Esophagus squamous epithelium (tissue), 5 donors: ENCODE results near the gene NAV2. TPM values are rescaled to one million over a fixed set of nuclear protein-coding genes. Genes with fewer than 3 reads are reported as not detected.

Experiments
- DNase-seq: peaks from one replicate; lab custom pipeline; 2025; lab: John Stamatoyannopoulos, UW
- H3K27ac ChIP-seq, 4 donors: fragments of 200-600 bp; sonication (generic); one replicate each; pipeline ENCODE4 v1.5.1; 2016 to 2019; ENCODE audit warnings: mild to moderate bottlenecking in 1 of 4
- H3K27me3 ChIP-seq, 4 donors: fragments of 200-600 bp; sonication (generic); 1 replicate in 3 of 4; 2 replicates in 1 of 4; pipeline versions ENCODE4 v1.5.1 to v1.6.0; 2017 to 2021; ENCODE audit warnings: antibody characterized with exemption in 1 of 4
- H3K36me3 ChIP-seq, 3 donors: fragments of 200-600 bp; sonication (generic); one replicate each; pipeline ENCODE4 v1.5.1; 2016 to 2019
- H3K4me1 ChIP-seq, 3 donors: fragments of 200-600 bp; sonication (generic); one replicate each; pipeline ENCODE4 v1.5.1; 2017 to 2019
- H3K4me3 ChIP-seq, 4 donors: fragments of 200-600 bp; sonication (generic); 1 replicate in 3 of 4; 2 replicates in 1 of 4; pipeline ENCODE4 v1.5.1; 2016 to 2019; ENCODE audit warnings: mild to moderate bottlenecking in 2 of 4, moderate library complexity in 1 of 4
- H3K9me3 ChIP-seq, 3 donors: fragments of 200-600 bp; sonication (generic); one replicate each; pipeline ENCODE4 v1.5.1; 2016 to 2019
- CTCF ChIP-seq, 6 experiments: fragments of 450-650 bp in 4 of 6; fragments of 200-600 bp in 2 of 6; sonication (generic) in 2 of 6; IDR thresholded peaks; one replicate each; pipeline ENCODE4 v1.5.1; 2016 to 2019; ENCODE audit warnings: antibody characterized with exemption in 6 of 6, mild to moderate bottlenecking in 4 of 6, moderate library complexity in 4 of 6
- POLR2A ChIP-seq, 4 donors: fragments of 450-650 bp; IDR thresholded peaks; one replicate each; pipeline ENCODE4 v1.6.1; 2017; ENCODE audit warnings: antibody characterized with exemption in 4 of 4, mild to moderate bottlenecking in 4 of 4, moderate library complexity in 3 of 4
- WGBS, 2 donors: methylation state at CpG; one replicate each; pipeline ENCODE4 v1.1.5; 2018; 5-methylcytosine and 5-hydroxymethylcytosine counted together
- intact Hi-C: fragments of 100-400 bp; cut with DNase I; formaldehyde crosslinking; loops from one replicate; pipeline ENCODE4 v1.15.0; 2022
- total RNA-seq, 4 donors: library from RNA; depleted of rRNA; stranded (reverse); fragments of >200 nt; gene quantifications; one replicate each; pipeline ENCODE4 v1.1.0, GENCODE V29; 2016
- donor health status: DM: yes; HTN: yes; CAD: no.

Gene NAV2
- total RNA-seq, 4 donors from 2014 or later = 4.9 to 19.1 (median 14.6) TPM

- Histone ChIP-seq H3K27me3 (no peaks in the 10 kb centered on the region), H3K9me3 (no peaks in the 10 kb centered on the region), H3K36me3 (no peaks in the 10 kb centered on the region), H3K4me3 (no peak overlapping the region), H3K27ac (no peak overlapping the region), H3K4me1 (peaks cover 0 to 30% (median 5%) of the 10 kb centered on the region in 3 donors)
- intact Hi-C loops = no loop called here
- 60 to 64% methylated on average over 1 of the region's 1 CpG for WGBS, 2 donors
- DNase-seq = no peak
- no peak for TF ChIP-seq CTCF (IDR thresholded peaks at IDR 0.05)
- no peak for TF ChIP-seq POLR2A (IDR thresholded peaks at IDR 0.05)
Measured at GRCh38 chr11:19704213-19704612, 8.4 kb upstream of the NAV2 start.

GRCh38 chr11:19705936-19706335, 6.7 kb upstream of the NAV2 start:
- Histone ChIP-seq H3K9me3 (no peaks in the 10 kb centered on the region), H3K27me3 (no peaks in the 10 kb centered on the region), H3K36me3 (no peaks in the 10 kb centered on the region), H3K27ac (peak overlapping the region in 2 of 4 donors; percentile 1 to 21), H3K4me1 (peaks cover 0 to 32% (median 2%) of the 10 kb centered on the region in 3 donors), H3K4me3 (no peak overlapping the region)
- TF ChIP-seq CTCF (IDR thresholded peaks at IDR 0.05) (no peak), POLR2A (IDR thresholded peaks at IDR 0.05) (no peak)
- intact Hi-C loops = no loop called here
- no peak for DNase-seq
- WGBS, 2 donors = 67 to 69% methylated on average over 1 of the region's 1 CpG

GRCh38 chr11:19711911-19712280, 741 bp upstream of the NAV2 start:
- peaks cover 0 to 29% (median 7%) of the 10 kb centered on the region in 4 donors for H3K27me3 ChIP-seq
- intact Hi-C loops = no loop called here
- 4 to 17% methylated on average over 5 to 14 of the region's 16 CpGs for WGBS, 2 donors
- H3K4me1 ChIP-seq = peaks cover 19 to 54% (median 23%) of the 10 kb centered on the region in 3 donors
- no peaks in the 10 kb centered on the region for H3K9me3 ChIP-seq
- TF ChIP-seq CTCF (IDR thresholded peaks at IDR 0.05) (no peak), POLR2A (IDR thresholded peaks at IDR 0.05) (no peak)
- H3K27ac ChIP-seq = peak overlapping the region; percentile 93 to 97 (median 94)
- no peaks in the 10 kb centered on the region for H3K36me3 ChIP-seq
- no peak for DNase-seq
- H3K4me3 ChIP-seq = peak overlapping the region; percentile 50 to 80 (median 66)

GRCh38 chr11:19713196-19714021, 772 bp downstream of the NAV2 start:
- intact Hi-C loops = no loop called here
- Histone ChIP-seq H3K27ac (peak overlapping the region; percentile 93 to 97 (median 94)), H3K4me1 (peaks cover 19 to 54% (median 23%) of the 10 kb centered on the region in 3 donors), H3K9me3 (no peaks in the 10 kb centered on the region), H3K27me3 (peaks cover 0 to 29% (median 7%) of the 10 kb centered on the region in 4 donors), H3K4me3 (peak overlapping the region; percentile 50 to 80 (median 66)), H3K36me3 (no peaks in the 10 kb centered on the region)
- no peak for DNase-seq
- TF ChIP-seq CTCF (IDR thresholded peaks at IDR 0.05) (no peak), POLR2A (IDR thresholded peaks at IDR 0.05) (no peak)
- WGBS, 2 donors = 0 to 2% methylated on average over 3 to 20 of the region's 63 CpGs

- peak overlapping the region; percentile 36 to 97 (median 94) for H3K27ac ChIP-seq
- H3K27me3 ChIP-seq = peaks cover 0 to 29% (median 7%) of the 10 kb centered on the region in 4 donors
- peaks cover 19 to 54% (median 23%) of the 10 kb centered on the region in 3 donors for H3K4me1 ChIP-seq
- intact Hi-C loops = no loop called here
- peak overlapping the region; percentile 50 to 80 (median 66) for H3K4me3 ChIP-seq
- WGBS, 2 donors = 5 to 6% methylated on average over 7 to 16 of the region's 17 CpGs
- H3K9me3 ChIP-seq = no peaks in the 10 kb centered on the region
- no peak for DNase-seq
- TF ChIP-seq POLR2A (IDR thresholded peaks at IDR 0.05) = no peak
- no peak for TF ChIP-seq CTCF (IDR thresholded peaks at IDR 0.05)
- no peaks in the 10 kb centered on the region for H3K36me3 ChIP-seq
Measured at GRCh38 chr11:19714022-19714386, 1.4 kb downstream of the NAV2 start.
